Tibial nerve (tissue), 4 donors: Measurements from ENCODE around the gene PCMT1. TPM values are rescaled to one million over a fixed set of nuclear protein-coding genes. Genes with fewer than 3 reads are reported as not detected.

Source experiments
- DNase-seq, 2 donors: peaks; one replicate each; pipeline ENCODE4 v3.0.0-alpha.2; 2019; ENCODE audit warnings: low spot score in 2 of 2
- H3K27ac ChIP-seq, 4 donors: fragments of 200-600 bp; sonication (generic) in 3 of 4; one replicate each; pipeline ENCODE4 v1.5.1; 2017 to 2019; ENCODE audit warnings: mild to moderate bottlenecking in 1 of 4
- H3K27me3 ChIP-seq, 2 donors: fragments of 200-600 bp; sonication (generic) in 1 of 2; one replicate each; pipeline versions ENCODE4 v1.5.1 to v1.6.0; 2017 to 2019
- H3K36me3 ChIP-seq, 3 donors: fragments of 200-600 bp; sonication (generic); one replicate each; pipeline ENCODE4 v1.5.1; 2018 to 2019
- H3K4me1 ChIP-seq, 4 donors: fragments of 200-600 bp; sonication (generic) in 3 of 4; one replicate each; pipeline ENCODE4 v1.5.1; 2017 to 2019
- H3K4me3 ChIP-seq, 4 donors: fragments of 200-600 bp; sonication (generic) in 3 of 4; one replicate each; pipeline ENCODE4 v1.5.1; 2017 to 2019; ENCODE audit warnings: mild to moderate bottlenecking in 1 of 4, moderate library complexity in 1 of 4
- H3K9me3 ChIP-seq, 4 donors: fragments of 200-600 bp; sonication (generic) in 3 of 4; one replicate each; pipeline ENCODE4 v1.5.1; 2017 to 2019
- EP300 ChIP-seq, 2 donors: sonication (generic); formaldehyde crosslinking; IDR thresholded peaks; one replicate each; pipeline ENCODE4 v1.6.1; 2017; ENCODE audit warnings: antibody characterized with exemption in 2 of 2, mild to moderate bottlenecking in 1 of 2
- POLR2A ChIP-seq, 2 donors: fragments of 450-650 bp; IDR thresholded peaks; one replicate each; pipeline ENCODE4 v1.6.1; 2017; ENCODE audit warnings: antibody characterized with exemption in 2 of 2, mild to moderate bottlenecking in 2 of 2, moderate library complexity in 2 of 2
- WGBS, 2 donors: methylation state at CpG; one replicate each; pipeline ENCODE4 v1.1.5; 2018; 5-methylcytosine and 5-hydroxymethylcytosine counted together
- total RNA-seq, 4 donors: library from RNA; depleted of rRNA; stranded (reverse); fragments of >200 nt; gene quantifications; one replicate each; pipeline ENCODE4 v1.1.0, GENCODE V29; 2016
- TF ChIP-seq, protein P1 (sequence below), 5 experiments: fragments of 200-600 bp in 3 of 5; fragments of 450-650 bp in 2 of 5; sonication (generic) in 3 of 5; IDR thresholded peaks; one replicate each; pipeline ENCODE4 v1.5.1; 2016 to 2019; ENCODE audit warnings: antibody characterized with exemption in 5 of 5, mild to moderate bottlenecking in 3 of 5, moderate library complexity in 2 of 5

PCMT1 gene
- total RNA-seq, 4 donors from 2014 or later = 85.0 to 135 (median 88.5) TPM

DNA sequence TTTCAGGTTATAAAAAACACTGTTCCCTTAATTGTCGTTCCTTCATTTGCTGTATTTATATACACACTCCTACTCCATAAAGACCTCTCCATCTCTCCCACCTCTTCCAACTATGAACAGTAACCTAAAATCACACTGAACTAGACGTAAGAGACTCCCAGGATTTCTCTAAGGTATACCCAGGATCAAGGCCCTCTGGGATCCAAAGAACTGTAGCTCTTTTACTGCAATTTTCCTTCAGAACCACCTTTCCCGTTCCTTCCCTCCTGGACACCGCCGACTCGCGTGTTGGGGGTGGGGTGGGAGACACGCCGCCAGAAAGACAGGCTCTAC lies 32.3 kb upstream of the PCMT1 start:
- 0% methylated on average over 8 to 9 of the region's 9 CpGs for WGBS, 2 donors
- Histone ChIP-seq H3K36me3 (peaks cover 0 to 6% (median 0%) of the 10 kb centered on the region in 3 donors), H3K27me3 (no peaks in the 10 kb centered on the region), H3K4me1 (peaks cover 3 to 51% (median 12%) of the 10 kb centered on the region in 4 donors), H3K4me3 (peak overlapping the region; percentile 70 to 99 (median 98)), H3K9me3 (no peaks in the 10 kb centered on the region), H3K27ac (peak overlapping the region; percentile 93 to 100 (median 98))
- TF ChIP-seq POLR2A (IDR thresholded peaks at IDR 0.05) = no peak
- TF ChIP-seq, protein P1, sequence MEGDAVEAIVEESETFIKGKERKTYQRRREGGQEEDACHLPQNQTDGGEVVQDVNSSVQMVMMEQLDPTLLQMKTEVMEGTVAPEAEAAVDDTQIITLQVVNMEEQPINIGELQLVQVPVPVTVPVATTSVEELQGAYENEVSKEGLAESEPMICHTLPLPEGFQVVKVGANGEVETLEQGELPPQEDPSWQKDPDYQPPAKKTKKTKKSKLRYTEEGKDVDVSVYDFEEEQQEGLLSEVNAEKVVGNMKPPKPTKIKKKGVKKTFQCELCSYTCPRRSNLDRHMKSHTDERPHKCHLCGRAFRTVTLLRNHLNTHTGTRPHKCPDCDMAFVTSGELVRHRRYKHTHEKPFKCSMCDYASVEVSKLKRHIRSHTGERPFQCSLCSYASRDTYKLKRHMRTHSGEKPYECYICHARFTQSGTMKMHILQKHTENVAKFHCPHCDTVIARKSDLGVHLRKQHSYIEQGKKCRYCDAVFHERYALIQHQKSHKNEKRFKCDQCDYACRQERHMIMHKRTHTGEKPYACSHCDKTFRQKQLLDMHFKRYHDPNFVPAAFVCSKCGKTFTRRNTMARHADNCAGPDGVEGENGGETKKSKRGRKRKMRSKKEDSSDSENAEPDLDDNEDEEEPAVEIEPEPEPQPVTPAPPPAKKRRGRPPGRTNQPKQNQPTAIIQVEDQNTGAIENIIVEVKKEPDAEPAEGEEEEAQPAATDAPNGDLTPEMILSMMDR (IDR thresholded peaks at IDR 0.05) = no peak
- TF ChIP-seq EP300 (IDR thresholded peaks at IDR 0.05) = no peak
- DNase-seq = no peak

DNA sequence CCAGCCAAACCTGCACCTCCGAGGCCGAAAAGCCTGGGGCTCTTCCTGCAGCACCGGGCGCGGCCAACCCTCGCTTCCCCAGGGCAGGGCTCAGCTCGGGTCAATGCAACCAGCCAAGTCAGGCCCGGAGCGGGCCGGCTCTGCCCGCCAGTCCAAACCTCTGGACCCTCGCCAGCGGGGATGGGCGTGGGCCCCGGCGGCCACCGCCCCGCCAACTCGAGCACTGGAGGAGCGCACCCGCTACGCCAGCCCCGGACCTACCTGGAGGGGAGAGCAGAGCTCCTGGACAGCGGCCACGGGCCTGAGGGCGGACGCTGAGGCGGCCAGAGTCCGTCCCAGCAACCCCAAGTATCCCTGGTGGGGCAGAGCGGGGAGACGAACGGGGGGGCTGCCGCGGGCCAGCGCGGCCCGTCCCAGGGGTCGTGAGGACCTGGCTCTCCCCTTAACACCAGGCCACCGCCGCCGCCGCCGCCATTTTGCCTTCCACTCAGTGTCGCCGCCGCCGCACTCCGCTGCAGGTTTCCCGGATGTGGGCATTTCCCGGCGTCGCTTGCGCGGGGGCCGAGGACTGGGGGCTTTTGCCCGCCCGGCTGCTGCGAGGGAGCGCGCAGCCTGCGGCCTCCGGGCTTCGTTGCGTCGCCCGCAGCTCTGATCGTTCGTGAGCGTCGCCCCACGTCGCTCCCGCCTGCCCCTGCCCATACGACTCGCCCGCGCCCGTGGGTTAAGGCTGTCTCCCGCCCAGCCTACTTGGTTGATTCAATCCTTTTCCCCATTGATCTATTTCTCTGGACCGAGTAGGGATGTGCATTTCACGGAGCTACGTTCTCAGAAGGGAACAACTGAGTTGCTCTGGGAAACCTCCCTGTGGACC lies 31.7 kb upstream of the PCMT1 start, which contains the start of gene LATS1:
Gene LATS1, minus strand, starts transcription at position 514 of the 871 bp plus-strand sequence. CDS start 15,975 bp downstream, outside the sequence.
- Histone ChIP-seq H3K27ac (peak within 1 kb of the TSS; percentile 93 to 100 (median 98)), H3K36me3 (peaks cover 0 to 7% (median 0%) of the 10 kb centered on the region in 3 donors), H3K4me3 (peak within 1 kb of the TSS; percentile 70 to 99 (median 98)), H3K4me1 (peaks cover 3 to 46% (median 12%) of the 10 kb centered on the region in 4 donors), H3K9me3 (no peaks in the 10 kb centered on the region), H3K27me3 (no peaks in the 10 kb centered on the region)
- 0% methylated on average over 42 to 48 of the region's 82 CpGs for WGBS, 2 donors
- peak in 1 of 2 donors; percentile 94 for TF ChIP-seq EP300 (IDR thresholded peaks at IDR 0.05)
- peak; percentile 19 to 72 for TF ChIP-seq POLR2A (IDR thresholded peaks at IDR 0.05)
- TF ChIP-seq, protein P1 (IDR thresholded peaks at IDR 0.05) = peak in 2 of 5 experiments; percentile 15 to 39
- DNase-seq = peak; percentile 76 to 84

GRCh38 chr6:149719531-149719930 lies 30.0 kb upstream of the PCMT1 start:
- 96 to 98% methylated on average over 3 of the region's 3 CpGs for WGBS, 2 donors
- TF ChIP-seq, protein P1 (IDR thresholded peaks at IDR 0.05) = no peak
- no peaks in the 10 kb centered on the region for H3K9me3 ChIP-seq
- no peak overlapping the region for H3K4me3 ChIP-seq
- no peak for DNase-seq
- H3K27ac ChIP-seq = no peak overlapping the region
- no peaks in the 10 kb centered on the region for H3K27me3 ChIP-seq
- peaks cover 0 to 11% (median 0%) of the 10 kb centered on the region in 3 donors for H3K36me3 ChIP-seq
- H3K4me1 ChIP-seq = peaks cover 3 to 34% (median 12%) of the 10 kb centered on the region in 4 donors

GRCh38 chr6:149723262-149723661 lies 26.3 kb upstream of the PCMT1 start:
- DNase-seq = no peak
- H3K4me3 ChIP-seq = no peak overlapping the region
- 87 to 93% methylated on average over 4 of the region's 4 CpGs for WGBS, 2 donors
- no peaks in the 10 kb centered on the region for H3K27me3 ChIP-seq
- H3K9me3 ChIP-seq = no peaks in the 10 kb centered on the region
- peak overlapping the region in 1 of 4 donors; percentile 42 for H3K27ac ChIP-seq
- H3K4me1 ChIP-seq = peaks cover 0 to 8% (median 2%) of the 10 kb centered on the region in 4 donors
- no peak for TF ChIP-seq EP300 (IDR thresholded peaks at IDR 0.05)
- TF ChIP-seq, protein P1 (IDR thresholded peaks at IDR 0.05) = no peak
- no peak for TF ChIP-seq POLR2A (IDR thresholded peaks at IDR 0.05)
- peaks cover 0 to 47% (median 0%) of the 10 kb centered on the region in 3 donors for H3K36me3 ChIP-seq
